Stimulated activated CD4-positive, alpha-beta T cell treated with anti-CD3 and anti-CD28 coated beads, Interleukin-4, amount 100 ng/mL, for 4 hours (primary cell): ENCODE data around the gene PHKB.

ENCODE experiments used
- DNase-seq, 2 experiments: peaks; one replicate each; pipeline ENCODE4 v3.0.0-alpha.2; 2020

The PHKB gene

DNA sequence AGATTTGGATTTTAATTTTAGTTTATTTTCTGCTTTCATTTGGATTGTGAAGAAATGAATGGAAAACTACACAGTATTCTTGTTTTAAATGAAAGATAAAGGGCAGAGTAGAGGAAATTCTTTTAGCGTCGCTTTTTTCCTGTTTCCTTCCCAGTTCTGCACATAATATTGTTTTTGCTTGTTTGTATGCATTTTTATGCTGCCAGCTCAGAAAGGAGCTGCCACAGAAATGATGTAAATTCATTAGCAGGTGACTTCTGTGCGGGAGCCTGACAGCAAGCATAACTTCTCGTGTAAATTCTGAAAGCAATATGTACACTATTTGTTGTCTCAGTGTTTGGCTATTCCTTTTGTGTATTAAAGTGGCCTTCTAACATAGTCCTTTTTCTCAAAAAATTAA, 234.6 kb downstream of the PHKB start:
- no peak for DNase-seq

DNA sequence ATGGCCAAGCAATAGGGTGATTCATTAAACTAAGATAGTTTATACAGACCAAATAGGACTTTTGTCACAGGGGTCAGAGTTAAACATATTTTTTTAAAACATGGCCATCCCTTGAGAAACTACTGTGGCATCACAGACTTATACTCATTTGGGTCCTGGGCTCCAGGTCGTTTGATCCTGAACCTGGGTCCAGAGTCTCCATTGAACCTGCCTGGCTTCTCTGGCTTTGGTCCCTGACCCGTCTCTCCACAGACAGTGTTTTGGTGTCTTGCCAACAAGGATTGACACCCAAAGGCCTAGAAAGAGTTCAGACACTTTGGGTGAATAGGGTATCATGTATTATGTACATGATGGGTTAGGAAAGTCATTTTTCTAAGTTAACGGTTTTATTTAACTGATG, 236.7 kb downstream of the PHKB start:
- DNase-seq = no peak

GRCh38 chr16:47699106-47699505, 238.0 kb downstream of the PHKB start:
- DNase-seq = no peak

DNA sequence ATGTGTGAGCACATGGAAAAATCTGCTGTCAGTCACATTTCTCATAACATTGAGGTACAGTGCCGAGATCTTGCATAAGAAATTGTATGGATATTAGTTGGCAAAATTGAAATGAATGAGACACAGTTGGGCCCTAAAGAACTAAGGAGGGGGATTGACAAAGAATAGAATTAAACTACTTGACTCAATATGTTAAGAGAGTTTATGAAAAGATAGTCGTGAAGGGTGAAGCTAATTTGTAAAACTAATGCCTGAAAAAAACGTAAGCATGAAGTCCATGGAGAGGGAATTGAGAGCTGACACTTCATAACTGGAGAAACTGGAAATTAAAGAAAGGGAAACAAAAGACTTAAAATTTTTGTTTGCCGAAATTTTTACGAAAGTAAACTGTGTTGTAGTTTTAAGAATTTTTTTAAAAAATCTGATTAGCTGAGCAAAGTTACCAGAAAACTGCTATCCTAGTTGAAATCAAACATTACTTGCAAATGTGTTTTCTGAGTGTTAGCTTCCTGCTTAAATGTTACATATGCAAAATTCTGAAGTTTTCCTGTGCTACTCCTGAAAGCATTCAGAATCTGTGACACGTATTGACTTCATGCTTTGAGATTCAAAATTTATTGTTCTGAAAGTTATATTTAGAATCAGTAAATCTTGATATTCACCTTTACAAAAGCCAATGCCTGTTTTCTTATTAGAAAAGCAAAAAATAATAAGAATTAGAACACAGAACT, 239.9 kb downstream of the PHKB start:
- no peak for DNase-seq

DNA sequence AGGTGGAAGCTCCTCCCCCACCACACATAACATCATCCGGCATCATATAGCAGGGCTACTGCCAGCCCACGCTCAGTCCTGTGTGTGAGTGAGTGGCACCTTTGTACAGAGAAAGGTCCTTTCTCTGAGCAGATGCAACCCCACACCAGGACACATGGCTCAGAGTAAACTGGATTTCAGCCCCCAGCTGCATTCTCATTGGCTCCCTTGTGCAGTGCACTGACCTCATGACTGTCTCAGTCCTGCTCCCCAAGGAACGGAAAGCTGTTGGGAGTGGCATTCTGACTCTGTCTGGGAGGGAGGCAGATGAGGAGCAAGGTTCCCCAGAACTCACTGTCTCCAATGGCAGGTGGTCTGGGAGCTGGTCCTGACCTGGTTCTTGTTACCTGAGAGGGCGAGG, 244.1 kb downstream of the PHKB start:
- DNase-seq = no peak

DNA sequence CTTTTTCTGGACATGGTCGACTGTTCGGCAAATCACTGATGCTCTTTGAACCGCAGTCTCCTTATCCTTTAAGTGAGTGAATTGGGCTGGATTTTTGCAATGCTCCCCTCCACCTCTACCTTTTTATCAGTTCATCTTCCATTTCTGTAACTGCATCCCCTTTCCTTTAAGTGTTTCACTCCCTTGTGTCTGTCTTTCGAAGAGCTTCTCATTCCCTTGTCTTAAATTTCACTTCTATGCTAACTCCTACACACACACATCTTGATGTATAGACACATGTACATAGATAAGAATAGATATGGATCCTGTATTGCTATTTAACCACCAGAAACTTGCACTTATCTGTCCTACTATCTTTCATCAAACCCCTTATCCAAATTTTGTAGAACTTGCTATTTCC, 250.7 kb downstream of the PHKB start:
- no peak for DNase-seq

DNA sequence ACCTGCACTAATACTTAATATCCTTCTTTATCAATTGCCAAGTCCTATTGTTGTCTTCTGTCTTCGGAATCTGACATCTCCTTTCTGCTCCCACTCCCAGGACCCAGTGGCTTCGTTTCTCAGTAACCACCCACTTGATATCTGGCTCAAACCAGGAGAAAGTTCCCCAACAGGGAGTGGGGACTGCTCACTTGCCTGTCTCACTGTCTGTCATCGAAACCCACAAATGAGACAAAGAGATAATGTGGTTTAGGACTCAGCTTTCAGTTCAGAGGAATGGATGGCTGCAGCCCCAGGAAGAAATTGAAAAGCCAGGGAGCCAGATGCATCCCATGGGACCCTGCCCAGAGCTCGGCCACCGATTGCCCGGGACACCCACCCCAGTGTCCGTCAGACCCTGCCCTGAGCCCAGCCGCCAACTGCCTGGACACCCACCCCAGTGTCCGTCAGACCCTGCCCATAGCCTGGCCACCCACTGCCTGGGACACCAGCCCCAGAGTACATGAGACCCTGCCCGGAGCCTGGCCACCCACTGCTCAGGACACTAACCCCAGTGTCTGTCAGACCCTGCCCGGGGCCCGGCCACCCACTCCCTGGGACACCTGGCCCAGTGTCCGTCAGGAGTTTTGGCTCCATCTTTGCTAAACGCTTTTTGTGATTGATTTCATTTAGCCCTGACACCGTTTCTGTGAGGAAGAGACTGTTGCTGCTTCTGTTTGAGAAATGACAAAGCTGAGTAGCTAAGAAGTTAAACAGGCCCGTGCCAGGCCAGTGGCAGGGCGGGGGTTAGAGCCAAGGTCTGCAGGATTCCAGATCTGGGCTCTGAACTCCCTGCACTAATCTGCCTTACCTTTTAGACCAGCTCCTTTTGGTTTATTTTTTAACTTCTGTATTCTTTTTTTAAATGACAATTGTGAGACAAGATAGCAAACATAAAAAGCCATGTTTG, 251.4 kb downstream of the PHKB start:
- no peak for DNase-seq

DNA sequence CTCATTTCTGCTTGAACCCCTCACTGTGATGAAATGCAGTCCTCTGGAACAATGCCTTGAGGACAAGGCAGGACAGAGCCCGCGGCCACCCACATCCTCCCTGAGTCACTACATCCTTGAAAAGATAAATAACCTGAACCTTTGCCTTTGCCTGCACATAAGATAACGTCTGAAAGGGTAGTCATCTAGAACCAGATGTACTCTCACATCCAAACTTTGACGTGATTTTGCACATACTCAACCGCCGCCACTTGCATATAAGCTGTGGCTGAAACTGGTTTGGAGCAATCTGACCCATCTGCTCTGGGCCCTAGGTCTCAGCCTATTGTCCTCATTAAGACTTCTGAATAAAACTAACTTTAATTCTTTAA, 252.1 kb downstream of the PHKB start:
- no peak for DNase-seq

GRCh38 chr16:47715442-47716083, 254.4 kb downstream of the PHKB start:
- DNase-seq = no peak

DNA sequence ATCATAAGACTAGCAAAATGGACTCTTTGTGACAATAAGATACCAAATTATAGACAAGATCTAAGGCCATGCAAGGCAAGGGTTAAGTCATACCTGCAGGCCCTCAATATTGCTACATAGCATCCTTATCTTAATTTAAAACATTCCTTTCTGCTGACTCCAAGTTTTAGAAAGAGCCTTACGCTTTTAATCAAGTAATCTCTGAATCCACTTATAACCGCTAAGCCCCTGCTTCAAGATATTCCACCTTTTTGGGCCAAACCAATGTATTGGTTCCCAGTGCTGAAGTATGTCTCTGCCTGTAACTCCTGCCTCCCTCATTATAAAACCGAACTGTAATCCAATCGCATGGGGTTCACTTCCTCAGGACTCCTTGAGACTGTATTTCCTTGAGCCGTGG, 255.4 kb downstream of the PHKB start:
- DNase-seq = no peak

DNA sequence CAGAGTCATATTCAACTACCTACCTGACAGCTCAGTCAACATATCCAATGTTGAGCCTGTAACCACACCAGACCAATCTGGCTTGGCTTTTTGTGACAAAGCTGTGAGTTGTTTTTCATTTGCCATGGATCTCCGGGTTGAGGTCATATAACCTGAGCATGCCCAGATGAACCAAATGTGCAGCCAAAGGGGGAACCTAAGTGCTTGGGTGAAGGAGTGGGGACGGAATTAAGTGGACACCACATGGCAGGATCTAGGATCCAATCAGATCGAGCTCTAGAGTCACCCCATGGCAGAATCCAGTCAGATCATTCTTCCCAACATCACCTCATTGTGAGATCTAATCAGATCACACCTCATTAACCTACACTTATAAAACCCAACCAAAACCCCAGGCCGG, 258.6 kb downstream of the PHKB start:
- no peak for DNase-seq

DNA sequence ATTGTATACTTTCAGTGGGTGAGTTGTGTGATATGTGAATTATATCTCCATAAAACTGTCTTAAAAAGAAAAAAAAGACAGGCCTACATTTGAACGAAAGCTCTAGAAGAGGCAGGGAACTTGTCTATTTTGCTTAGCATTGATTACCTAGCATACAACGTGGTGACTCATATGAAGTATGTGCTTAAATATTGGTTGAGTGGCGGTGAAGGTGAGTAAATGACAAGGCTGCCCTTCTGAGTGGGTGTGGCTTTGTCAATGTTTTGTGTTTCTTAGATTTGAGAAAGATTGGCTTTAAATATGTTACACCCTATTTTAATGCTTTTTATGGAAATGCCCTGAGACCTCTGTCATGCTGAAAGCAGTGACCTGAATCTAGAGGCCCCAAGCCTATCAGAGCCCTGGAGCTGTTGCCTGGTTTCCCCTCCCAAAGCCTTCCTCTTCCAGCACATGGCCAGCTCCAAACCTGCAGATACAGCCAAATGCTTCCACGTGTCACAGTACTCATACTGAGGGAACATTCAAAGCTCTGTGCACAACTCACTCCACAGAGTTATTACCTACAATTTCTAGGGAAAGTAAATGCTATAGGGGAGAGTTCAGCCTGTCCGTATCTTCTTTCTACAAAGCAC, 260.0 kb downstream of the PHKB start:
- DNase-seq = no peak

DNA sequence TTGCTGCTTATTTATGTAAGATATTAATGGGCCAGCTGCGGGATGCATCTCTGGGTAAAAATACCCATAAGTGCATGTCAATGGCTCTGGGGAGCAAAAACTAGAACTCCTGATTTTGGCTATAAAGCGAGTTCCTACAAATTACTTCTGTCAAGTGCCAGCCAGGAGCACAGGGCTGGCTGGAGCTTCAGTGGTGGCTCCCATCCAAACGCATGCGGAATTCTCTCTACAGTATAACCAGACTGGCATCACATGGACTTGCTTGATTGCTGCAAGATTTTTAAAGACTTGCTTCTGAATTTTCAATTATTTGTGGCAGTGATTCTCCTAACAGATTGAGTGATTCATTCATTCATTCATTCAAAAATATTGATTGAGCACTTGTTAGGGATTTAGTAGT, 260.9 kb downstream of the PHKB start:
- DNase-seq = no peak

DNA sequence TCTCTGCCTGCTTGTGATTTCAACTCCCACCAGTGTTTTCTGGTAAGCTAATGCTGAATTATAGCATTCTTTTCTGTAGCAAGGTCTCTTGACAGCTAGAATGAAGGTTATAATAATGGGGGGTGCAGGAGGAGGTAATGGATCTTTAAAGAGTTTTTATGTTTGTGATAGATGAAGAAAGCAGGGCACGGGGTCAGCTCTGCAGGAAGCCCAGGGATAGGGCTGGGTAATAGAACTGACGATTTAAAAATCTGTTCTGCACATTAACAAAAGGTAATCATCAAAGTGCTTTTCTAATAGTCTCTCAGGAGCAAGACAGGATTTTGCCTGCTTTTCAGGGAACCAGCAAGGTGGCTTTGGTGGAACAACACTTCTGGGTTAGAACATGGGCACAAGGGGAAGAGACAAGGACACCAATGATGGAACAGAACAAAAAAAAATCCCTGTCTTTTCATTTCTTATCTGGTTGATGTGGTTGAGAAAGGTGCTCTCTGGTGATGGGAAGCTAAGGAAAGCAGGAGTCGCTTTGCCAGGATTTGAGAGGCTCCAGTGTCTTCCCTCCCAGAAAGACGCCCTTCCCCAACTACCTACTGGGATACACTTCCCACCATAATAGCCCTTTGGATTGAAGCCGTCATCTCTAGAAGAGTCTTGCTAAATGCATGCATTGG, 263.1 kb downstream of the PHKB start:
- no peak for DNase-seq

- no peak for DNase-seq
Observed at GRCh38 chr16:47725188-47725695, 264.1 kb downstream of the PHKB start.

GRCh38 chr16:47726031-47726675, 265.0 kb downstream of the PHKB start:
- DNase-seq = no peak

- DNase-seq = no peak
Observed at GRCh38 chr16:47727131-47727530, 266.0 kb downstream of the PHKB start.

DNA sequence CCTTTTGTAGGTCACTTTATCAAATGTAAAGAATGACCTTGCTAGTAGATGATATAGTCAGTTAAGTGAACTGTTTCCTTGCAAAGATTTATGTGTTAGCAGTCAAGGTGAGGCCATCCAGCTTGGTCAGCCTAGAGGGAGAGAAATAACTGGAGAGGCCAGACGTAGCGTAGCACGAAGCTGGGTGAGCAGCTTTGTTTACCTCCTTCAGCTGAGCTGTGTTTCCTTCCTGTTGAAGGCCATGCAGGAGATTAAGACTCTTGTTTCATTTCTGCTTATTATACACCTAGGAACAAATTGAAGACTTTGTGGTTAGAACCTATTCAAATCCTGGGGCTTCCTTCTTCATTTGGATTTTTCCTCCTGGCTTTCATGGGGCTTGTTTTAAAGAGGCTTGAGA, 267.1 kb downstream of the PHKB start:
- no peak for DNase-seq

GRCh38 chr16:47729701-47730100, 268.6 kb downstream of the PHKB start:
- DNase-seq = no peak

DNA sequence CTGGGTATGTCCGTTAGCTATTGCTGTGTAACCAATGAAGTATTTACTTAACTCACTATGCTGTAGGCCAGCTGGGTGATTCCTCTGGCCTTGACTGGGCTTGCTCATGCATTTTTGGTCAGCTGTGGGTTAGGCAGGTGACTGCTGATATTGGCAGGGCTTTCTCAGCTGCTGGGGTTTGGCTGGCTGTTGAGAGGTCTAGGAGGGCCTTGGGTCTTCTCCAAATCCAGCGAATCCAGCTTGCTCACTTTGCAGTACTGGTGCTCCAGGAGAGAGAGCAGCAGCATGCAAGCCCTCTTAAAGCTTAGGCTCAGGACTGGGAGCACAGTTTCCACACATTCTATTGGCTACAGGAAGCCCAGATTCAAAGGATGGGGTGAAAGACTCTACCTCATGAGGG, 270.1 kb downstream of the PHKB start:
- no peak for DNase-seq

DNA sequence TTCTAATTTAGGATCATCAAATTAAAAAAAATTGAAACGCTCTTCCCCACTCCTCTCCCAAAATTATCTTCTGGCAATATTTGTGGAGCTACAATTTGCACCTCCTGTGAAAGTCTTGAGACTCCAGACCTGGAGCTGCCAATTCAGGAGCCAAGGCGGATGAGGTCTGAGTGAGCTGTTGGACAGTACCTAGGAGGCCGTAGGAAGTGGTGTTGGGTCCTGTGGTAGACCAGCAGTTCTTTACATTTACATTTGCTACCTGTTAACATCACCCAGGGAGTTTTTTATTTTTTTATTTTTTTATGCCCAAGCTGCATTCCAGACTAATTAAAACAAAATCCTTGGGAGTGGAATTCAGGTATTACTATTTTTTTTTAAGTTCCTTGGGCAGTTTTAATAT, 271.0 kb downstream of the PHKB start:
- DNase-seq = no peak

DNA sequence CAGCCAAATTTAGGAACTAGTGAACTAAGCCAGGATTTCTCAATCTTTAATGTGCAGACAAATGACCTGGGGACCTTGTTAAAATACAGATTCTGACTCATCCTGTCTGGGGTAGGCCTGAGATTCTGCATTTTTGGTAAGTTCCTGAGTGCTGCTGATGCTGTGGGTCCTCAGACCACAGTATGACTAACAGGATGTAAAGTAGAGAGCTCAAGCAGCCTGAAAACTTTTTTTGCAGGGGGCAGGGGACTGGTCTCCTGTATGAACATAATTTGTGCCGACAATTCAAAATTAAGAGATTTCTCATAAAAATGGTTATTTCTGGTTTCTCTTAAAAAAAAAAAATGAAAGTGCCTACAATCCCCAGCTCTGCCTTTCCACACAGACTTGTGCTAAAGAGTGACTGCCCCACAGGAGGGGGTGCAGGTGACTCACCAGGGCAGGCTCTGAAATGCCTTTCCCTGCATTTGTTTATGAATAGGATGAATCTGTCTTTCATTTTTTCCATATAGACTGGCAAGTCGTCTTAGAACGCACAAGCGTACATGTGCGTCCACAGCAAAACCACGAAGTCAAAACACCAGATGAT, 271.5 kb downstream of the PHKB start:
- DNase-seq = no peak
